Endometrial microvascular endothelial cells (primary cell): Measurements from ENCODE around the gene PLAC1. TPM values are rescaled to one million over a fixed set of nuclear protein-coding genes. Genes with fewer than 3 reads are reported as not detected.

Experiments
- in situ Hi-C: cut with HindIII; loops from 2 replicates; pipeline ENCODE4 v1.10.0; 2017; ENCODE audit warnings: low sequenced_read_pairs, low pct_unique_long_range_greater_than_20kb; ENCODE audit errors: inconsistent ontology term
- total RNA-seq: library from RNA; depleted of rRNA; stranded (reverse); fragments of >200 nt; gene quantifications from one replicate; pipeline ENCODE4 v1.2.3, GENCODE V29; 2015; ENCODE audit errors: inconsistent ontology term

PLAC1 gene, protein sequence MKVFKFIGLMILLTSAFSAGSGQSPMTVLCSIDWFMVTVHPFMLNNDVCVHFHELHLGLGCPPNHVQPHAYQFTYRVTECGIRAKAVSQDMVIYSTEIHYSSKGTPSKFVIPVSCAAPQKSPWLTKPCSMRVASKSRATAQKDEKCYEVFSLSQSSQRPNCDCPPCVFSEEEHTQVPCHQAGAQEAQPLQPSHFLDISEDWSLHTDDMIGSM
- total RNA-seq, result not detected

DNA sequence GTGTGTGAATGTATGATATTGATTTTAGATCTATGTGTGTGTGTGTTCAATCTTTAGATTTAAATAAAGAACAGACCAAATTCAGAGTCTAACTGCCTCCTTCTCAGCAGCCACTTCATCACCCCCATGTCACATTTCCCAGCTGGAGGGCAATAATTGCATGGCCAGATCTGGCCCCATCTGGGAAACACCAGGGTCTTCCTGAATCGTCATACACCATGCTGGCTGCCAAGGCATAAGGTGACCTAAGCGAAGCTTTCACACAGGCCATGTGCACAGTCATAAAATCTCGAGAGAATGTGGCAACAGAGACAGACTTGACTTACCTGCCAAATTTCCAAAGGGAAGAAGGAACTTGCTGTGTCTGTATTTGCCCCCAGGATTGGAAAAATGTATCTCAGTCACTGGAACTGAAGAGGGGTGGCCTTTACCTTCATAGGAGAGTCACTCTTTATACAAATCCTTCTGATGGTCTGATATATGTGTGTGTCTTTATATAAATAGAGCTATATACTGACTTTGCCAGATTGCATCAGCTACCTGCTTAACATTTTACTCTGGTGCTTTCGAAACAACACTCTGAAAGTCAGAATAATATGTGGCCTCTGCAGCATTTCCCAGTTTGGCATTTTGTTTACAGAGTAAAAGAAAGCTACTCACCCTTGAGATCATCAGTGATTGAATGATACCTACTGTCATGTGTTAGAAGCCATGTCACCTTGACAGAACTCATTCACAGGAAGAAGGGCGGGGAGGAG, at the start of gene PLAC1:
Gene PLAC1 (minus strand): TSS at position 470 of the 758 bp plus-strand sequence. CDS start 91,789 bp downstream, outside the sequence.
- in situ Hi-C loops, result no loop called here

DNA sequence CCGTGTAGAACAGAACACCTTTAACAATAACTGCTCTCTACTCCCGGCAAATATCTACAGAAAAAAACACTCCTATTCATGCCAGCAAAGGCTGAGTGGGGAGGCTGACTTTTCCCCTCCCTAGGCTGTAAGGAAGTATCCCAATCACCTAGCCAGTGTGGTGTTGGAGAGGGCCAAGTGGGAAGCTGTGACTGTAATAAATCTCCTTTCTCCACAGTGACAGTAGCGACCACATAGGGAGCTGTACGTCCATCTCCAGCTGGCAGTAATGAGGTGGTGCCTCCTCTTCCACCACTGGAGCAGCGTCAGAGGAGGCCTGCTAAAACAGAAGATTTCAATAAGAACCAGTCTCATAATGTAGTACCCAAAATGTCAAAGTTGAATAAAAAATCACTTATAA, 47.9 kb upstream of the PLAC1 start:
- in situ Hi-C loops, result no loop called here

DNA sequence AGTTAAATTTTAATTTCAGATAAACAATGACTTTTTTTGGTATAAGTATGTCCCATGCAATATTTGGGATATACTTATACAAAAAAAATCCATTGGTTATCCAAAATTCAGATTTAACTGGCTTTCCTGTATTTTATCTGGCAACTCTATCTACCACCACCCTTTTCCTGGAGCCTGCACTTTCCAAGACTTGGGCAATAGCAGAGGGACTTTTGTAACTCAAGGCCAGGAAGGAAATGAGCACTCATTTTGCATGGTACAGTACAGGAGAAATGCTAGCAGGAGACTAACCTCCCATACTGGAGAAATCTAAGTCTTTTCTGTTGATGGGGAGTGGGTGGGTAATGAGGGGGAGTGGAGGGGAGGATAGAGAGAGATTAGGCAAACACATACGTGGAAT, 37.7 kb upstream of the PLAC1 start:
- in situ Hi-C loops, result no loop called here

DNA sequence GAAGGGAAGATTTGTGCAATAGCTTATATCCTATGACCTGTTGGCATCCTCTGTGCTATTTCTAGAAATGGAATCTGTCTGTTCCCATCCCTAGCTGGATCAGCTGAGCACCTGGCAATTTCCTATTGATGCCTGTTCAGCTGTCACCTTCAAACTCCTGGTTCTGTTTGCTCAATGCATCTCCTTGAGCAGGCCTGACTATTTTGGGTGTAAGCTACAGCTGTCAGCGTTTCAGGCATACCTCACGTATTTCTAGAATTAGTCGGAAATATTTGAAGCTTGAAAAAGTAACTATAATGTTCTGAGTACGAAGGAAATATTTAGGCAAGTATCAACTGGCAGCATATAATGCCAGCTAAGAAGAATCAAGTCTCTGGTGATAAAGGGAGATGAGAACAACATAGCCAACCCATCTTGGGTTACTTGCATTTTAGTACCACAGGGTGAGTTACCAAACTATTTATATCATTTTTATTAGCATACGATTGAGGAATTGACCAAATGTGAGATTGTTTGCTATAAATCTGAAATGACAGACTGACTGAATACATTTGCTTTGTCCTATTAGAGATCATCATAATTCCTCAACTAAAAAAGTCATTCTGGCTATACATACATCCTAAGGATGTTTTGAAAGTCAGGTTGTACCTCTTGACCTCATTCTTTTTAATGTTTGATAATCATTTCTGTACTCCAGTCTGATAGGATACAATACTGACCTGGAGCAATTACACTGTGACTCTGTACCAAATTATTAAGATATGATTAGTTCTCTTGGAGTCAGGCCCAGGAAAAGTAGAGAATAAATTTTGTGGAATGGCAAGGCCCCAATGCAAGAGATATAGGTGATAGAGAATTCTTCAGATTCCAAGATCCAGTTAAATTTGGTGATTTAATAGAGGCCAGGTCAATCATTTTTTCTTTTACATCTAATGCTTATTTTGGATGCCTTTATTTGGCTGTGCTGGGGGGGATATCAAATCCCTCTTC, 36.4 kb upstream of the PLAC1 start:
- in situ Hi-C loops, result no loop called here

DNA sequence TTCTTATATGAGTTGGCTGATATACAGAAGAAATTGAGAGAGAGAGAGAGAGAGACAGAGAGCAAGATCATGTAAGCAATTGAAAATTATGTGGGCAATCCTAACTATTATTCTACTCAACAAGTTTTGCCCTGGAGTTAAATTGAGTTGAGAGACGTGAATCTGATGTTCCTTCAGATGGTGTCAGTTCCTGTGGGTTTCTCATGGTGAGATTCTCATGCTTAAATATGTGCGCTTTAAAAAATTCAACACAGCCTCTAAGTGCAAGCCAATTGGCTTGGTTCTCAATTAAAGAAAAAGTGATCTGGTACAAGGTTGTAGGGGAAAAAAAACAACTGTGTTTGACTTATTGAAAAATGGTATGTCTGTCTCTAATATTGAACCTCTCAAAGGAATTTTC, 35.4 kb upstream of the PLAC1 start:
- in situ Hi-C loops, result no loop called here

DNA sequence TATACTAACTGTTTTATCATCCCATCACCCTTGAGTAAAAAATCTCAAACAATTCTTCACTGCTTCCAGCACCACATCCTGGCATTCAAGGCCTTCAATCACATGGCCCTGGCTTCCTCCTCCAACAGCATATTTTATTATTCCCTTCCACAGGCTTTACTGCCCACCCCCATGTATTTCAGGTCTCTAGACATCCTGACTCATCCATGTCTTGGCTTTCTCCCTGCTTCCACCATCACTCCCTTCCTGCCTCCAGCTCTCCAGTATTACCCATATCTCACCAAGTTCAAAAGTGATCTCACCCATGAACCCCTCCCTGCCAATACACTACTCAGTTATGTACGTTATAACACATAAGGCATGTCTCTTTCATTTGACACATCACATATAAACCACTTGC, 34.7 kb upstream of the PLAC1 start:
- in situ Hi-C loops, result no loop called here

DNA sequence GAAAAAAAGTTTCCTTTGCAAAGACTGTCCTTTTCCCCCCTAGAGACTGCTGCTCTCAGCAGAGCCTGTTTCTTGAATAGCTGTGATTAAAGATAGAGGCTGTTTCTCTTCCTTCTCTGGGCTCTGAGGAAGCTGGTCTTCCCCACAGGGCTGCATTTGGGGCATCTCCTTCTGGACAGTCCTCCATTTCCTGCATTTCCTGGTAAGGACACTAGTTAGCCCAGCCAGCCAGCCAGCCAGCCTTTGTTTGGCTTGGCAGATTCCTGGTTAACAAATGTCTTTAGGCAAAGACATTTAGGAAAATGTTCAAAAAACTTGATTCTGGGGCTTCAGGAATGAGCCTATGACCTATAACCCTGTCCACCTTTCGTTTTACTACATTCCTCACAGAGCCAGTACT, 34.0 kb upstream of the PLAC1 start:
- in situ Hi-C loops, result no loop called here

DNA sequence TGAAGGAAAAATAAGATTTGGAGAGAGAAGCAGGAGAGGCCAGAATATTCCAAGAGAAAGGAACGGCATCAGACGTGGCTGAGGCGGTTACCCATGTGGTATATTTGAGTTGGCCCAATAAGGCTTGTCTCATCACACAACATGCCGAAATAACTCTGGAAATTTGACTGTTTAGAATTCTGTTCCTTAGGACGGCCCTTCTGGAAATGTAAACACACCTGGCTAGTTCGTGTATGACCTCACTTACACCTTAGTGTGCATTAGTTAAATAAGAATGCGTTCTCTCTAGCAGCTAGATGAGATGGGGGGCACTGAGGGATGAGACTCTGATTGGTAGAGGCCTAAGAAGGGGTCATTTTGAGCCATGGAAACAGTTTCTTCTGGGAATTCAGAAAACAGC, 33.2 kb upstream of the PLAC1 start:
- in situ Hi-C loops, result no loop called here

DNA sequence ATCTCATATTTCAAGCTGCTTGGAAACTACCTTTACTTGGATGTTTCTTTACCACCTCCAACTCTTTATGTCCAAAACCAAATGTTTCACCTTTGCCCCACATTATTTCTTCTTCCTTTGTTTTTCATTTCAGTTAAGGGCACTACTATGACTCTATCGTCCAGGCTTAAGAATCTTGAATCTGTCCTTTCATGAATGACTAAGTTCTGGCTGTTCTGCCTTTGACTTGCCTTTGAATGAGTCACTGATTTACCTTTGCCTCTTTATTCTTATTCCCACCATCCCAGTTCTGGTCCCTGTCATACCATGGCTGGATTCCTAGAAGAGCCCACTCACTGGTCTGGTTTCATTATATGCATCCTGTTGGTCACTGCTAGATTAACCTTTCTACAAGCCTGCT, 30.6 kb upstream of the PLAC1 start:
- in situ Hi-C loops, result no loop called here

DNA sequence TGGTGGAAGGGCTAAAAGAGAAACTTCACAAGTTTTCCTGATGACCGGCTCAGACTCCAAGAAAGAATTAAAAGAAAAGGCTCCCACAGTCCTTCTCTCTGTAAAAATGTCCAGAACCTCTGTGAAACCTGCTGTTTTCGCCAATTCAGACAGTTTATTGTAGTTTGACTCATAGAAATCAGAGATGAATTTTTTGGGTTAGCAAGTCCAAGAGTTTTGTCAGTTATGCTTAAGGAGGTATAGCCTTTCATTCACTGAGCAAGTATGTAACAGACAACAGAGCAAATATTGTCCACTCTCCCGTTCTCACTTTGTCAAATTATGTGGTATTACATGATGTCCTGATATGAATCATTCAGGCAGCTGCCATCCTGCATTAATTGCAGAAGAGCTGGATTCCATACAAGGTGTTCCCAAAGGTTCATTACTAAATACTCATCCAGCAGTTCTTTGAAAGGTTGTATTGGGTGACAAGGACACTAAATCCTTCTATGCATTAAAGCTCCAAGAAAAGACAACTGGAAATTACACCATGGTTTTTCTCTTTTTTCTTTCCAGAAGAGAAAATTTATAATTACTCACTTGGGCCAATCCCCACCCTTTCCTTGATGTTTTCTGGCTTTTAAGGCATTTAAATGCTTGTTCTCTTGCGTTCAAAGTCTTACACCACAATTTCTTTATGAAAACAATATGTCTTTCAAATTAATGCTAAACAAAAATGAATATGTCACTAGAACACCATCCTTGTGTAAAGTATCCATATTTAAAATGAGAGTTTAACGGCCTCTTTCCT, 30.0 kb upstream of the PLAC1 start:
- in situ Hi-C loops, result no loop called here

DNA sequence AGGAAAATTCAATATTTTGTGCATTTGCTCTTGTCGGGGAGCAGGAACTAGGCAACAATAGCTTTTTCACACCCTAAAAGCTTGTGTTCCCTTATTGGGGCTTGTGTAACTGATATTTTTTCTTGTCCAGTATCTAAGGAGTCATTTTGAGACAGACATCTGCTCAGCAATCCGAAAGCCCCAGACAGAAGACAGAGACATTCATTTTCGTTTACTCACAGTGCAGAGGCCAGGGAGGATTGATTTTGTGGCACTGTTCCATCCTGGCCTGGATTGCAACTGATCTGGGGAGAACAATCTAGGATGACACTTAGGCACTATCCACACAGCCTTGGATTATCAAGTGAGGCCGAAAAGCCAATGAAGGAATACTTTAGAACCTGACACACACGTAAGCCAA, 27.4 kb upstream of the PLAC1 start:
- in situ Hi-C loops, result no loop called here

DNA sequence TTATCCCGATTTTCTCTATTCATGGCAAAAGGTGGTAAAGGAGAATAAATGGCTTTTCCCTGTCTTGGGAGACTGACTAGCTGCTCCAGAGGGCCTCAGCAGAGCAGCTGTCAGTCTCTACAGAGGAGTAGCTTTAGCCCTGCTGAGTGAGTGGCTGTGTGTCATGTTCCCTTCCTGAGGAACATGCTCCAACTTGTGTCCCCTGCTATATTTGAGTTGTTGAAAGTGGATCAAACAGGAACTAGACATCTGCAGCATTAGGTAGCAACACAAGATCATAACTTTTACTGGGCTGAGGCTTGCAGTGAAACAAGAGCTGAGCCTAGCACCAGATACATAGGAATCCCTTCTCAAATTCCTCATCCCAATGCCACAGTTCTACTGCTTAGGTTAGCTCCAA, 26.7 kb upstream of the PLAC1 start:
- in situ Hi-C loops, result no loop called here

DNA sequence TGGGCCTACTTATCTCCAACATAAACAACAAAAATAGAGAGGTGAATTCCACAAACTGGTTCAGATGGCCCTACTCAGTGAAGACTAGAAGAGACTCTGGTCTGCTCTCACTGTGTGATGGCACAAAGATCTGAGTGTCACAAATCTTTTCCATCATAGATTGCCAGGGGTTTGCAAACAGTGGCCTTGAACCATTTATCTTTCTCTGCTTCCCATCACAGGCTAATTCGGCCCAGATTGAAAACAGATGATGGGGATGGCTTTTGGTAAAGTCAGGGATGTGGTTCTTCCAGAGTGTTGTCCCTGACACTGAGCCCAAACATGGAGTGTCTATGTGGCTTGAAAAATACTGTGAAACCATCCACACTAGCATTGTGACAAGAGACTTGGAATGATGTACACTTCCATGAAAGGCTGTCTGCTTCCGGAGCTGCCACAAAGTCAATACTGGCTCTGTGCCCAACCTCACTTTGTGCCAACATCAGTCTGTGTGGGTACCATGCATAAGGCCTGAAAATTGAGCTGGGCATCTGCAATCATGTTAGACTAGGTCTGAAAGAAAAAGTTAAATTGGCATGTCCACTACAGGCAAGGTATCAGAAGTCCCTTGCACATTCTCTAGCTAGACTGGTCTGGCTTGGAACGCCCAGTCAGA, 25.2 kb upstream of the PLAC1 start:
- in situ Hi-C loops, result no loop called here

DNA sequence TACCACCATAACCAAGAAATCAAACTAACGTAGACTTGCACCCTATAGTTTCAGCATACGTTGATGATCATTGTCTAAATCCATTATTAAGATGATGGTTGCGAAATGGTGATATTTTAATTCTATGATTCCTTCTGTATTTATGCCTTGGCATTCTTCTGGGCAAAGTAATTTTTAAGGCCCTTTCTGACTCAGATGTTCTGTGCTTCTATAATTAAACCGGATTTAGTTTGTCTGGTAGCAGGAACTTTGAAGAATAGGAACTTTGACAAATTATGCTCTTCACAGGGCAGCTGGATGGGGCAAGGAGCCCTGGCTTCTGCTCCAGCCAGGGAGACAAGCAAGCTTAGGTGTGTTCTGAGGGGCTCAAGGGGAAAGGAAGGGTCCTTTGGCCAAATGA, 23.8 kb upstream of the PLAC1 start:
- in situ Hi-C loops, result no loop called here

DNA sequence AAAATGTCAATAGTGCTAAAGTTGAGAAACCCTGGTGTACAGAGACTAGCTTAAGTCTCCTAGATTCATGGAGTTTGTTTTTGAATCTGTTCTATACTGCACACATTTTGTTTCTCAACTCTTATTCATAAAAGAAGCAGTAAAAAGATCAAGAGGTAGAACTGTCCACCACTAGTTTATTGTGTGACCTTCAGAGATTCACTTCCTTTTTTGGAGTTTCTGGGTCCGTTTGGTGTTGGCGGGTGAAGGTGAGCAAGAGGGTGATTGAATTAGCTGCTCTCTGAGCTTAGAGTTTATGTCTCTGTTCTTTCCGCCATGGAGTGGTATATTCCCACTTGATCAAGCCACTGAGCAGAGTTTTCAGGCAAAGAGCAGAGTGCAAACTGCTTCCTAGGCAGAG, 21.4 kb upstream of the PLAC1 start:
- in situ Hi-C loops, result no loop called here

DNA sequence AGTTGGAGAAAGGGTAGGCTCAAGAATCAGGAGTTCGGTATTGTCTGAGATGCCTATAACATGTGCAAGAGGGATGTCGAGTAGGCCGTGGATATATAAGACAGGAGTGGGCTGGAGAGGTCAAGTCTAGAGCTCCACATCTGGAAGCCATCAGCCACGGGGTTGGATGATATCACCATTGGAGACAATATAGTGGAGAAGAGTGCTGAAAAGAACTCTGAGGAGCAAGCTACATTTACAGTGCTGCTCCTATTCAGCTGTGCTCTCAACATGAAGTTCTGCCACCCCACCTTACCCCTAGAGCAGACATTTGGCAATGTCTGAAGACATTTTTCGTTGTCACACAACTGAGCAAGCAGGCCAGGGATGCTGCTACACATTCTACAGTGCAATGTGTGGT, 20.9 kb upstream of the PLAC1 start:
- in situ Hi-C loops, result no loop called here

DNA sequence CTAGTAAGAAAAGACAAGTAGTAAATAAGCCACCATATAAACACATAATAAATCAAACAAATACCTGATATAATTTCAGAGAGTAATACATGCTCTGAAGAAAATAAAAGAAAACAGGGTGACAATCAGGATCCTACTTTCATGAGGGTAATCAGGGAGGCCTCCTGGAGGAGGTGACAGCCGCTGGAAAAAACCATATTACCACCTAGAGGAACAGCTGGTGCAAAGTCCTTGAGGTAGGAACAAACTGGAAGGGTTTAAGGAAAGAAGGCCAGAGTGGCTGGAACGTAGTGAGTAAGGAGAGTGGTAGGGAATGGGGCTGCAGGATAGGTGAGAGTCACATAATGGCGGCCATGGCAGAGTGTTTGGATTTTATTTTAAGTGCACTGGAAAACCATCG, 19.1 kb upstream of the PLAC1 start:
- in situ Hi-C loops, result no loop called here

DNA sequence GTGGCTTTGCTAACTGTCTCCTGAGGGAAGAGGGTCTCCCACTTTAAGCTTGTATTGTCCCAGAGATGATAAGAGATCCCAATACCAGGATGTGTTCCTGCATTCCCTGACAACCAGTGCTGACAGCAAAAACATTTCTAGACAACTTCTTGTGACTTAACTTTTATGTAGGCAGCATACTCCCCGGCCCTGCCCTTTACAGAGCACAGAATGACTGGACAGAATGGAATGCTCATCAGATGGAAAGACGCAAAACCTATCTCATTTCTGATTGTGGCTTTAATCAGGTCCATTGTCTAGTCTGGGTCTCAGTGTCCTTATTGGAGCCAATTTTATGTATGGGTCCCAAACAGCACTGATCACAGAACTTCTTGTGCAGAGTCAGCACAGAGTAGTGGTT, 18.2 kb upstream of the PLAC1 start:
- in situ Hi-C loops, result no loop called here
